Jurkat, Clone E6-1 (cell line): Measurements from ENCODE around the gene PARN.
"Not testable (repeated sequence)": the region's sequence is repeated elsewhere in the genome, so short reads cannot be mapped to it uniquely, and the experiment has no call there.

ENCODE experiments used
- DNase-seq: peaks from one replicate; pipeline ENCODE4 v3.0.0-alpha.2; 2011; ENCODE audit warnings: low read depth, low spot score
- H3K4me3 ChIP-seq: 2 replicates; pipeline ENCODE4 v1.5.1; 2011; ENCODE audit warnings: mild to moderate bottlenecking, low read length, control low read depth, moderate library complexity

PARN gene

GRCh38 chr16:14585287-14585686 is 44.8 kb downstream of the PARN start:
- no peak for DNase-seq

GRCh38 chr16:14580926-14581325 is 49.1 kb downstream of the PARN start:
- DNase-seq, H3K4me3 ChIP-seq: not testable (repeated sequence)

More at GRCh38 chr16:14585287-14585686, 44.8 kb downstream of the PARN start:
- H3K4me3 ChIP-seq: no peak overlapping the region

GRCh38 chr16:14579266-14579665 is 50.8 kb downstream of the PARN start:
- no peak overlapping the region for H3K4me3 ChIP-seq
- no peak for DNase-seq

GRCh38 chr16:14576532-14576931 is 53.5 kb downstream of the PARN start:
- no peak for DNase-seq

GRCh38 chr16:14576069-14576468 is 54.0 kb downstream of the PARN start:
- no peak overlapping the region for H3K4me3 ChIP-seq
- DNase-seq: no peak

More at GRCh38 chr16:14576532-14576931, 53.5 kb downstream of the PARN start:
- H3K4me3 ChIP-seq: no peak overlapping the region

- H3K4me3 ChIP-seq, DNase-seq: not testable (repeated sequence)
Observed at GRCh38 chr16:14574698-14575415, 55.2 kb downstream of the PARN start.

GRCh38 chr16:14572535-14572934 is 57.5 kb downstream of the PARN start:
- H3K4me3 ChIP-seq: no peak overlapping the region
- no peak for DNase-seq

GRCh38 chr16:14569213-14569612 is 60.8 kb downstream of the PARN start:
- DNase-seq: peak; percentile 54
- no peak overlapping the region for H3K4me3 ChIP-seq

- no peak for DNase-seq
- H3K4me3 ChIP-seq: no peak overlapping the region
Observed at GRCh38 chr16:14566599-14566998, 63.5 kb downstream of the PARN start.

GRCh38 chr16:14565688-14566025 is 64.4 kb downstream of the PARN start:
- H3K4me3 ChIP-seq: no peak overlapping the region
- no peak for DNase-seq

GRCh38 chr16:14564861-14565687 is 65.0 kb downstream of the PARN start:
- no peak overlapping the region for H3K4me3 ChIP-seq
- no peak for DNase-seq

GRCh38 chr16:14564323-14564722 is 65.7 kb downstream of the PARN start:
- no peak for DNase-seq
- H3K4me3 ChIP-seq: no peak overlapping the region

- DNase-seq: no peak
- no peak overlapping the region for H3K4me3 ChIP-seq
Observed at GRCh38 chr16:14562691-14563491, 67.2 kb downstream of the PARN start.

GRCh38 chr16:14560523-14560922 is 69.5 kb downstream of the PARN start:
- DNase-seq: no peak
- no peak overlapping the region for H3K4me3 ChIP-seq

GRCh38 chr16:14559809-14560241 is 70.2 kb downstream of the PARN start:
- DNase-seq: no peak
- no peak overlapping the region for H3K4me3 ChIP-seq

- H3K4me3 ChIP-seq: no peak overlapping the region
- DNase-seq: no peak
Observed at GRCh38 chr16:14553447-14553846, 76.6 kb downstream of the PARN start.

- H3K4me3 ChIP-seq: no peak overlapping the region
- DNase-seq: no peak
Observed at GRCh38 chr16:14549789-14550153, 80.3 kb downstream of the PARN start.

GRCh38 chr16:14548933-14549788 is 80.9 kb downstream of the PARN start:
- DNase-seq: no peak
- H3K4me3 ChIP-seq: no peak overlapping the region

- H3K4me3 ChIP-seq: no peak overlapping the region
- DNase-seq: no peak
Observed at GRCh38 chr16:14545346-14545884, 84.6 kb downstream of the PARN start.
